DMS53 (cell line): ENCODE data around the gene GALNT18.

ENCODE experiments used
- DNase-seq: peaks from one replicate; lab custom pipeline; 2025; lab: John Stamatoyannopoulos, UW

Gene GALNT18

GRCh38 chr11:11621573-11622339, at the start of gene GALNT18:
TSS of gene GALNT18 (minus strand) at chr11:11622005.
- peak; percentile 98 for DNase-seq

GRCh38 chr11:11670574-11670973, 48.8 kb upstream of the GALNT18 start:
- DNase-seq = no peak

- no peak for DNase-seq
These were observed 47.5 kb upstream of the GALNT18 start for GRCh38 chr11:11669233-11669846.

- DNase-seq = no peak
These were observed 47.0 kb upstream of the GALNT18 start for GRCh38 chr11:11668781-11669180.

GRCh38 chr11:11668274-11668673, 46.5 kb upstream of the GALNT18 start:
- DNase-seq = no peak

GRCh38 chr11:11667056-11667455, 45.3 kb upstream of the GALNT18 start:
- DNase-seq = peak; percentile 26

- DNase-seq = no peak
These were observed 43.6 kb upstream of the GALNT18 start for GRCh38 chr11:11665407-11665806.

- no peak for DNase-seq
These were observed 42.1 kb upstream of the GALNT18 start for GRCh38 chr11:11663907-11664306.

GRCh38 chr11:11662578-11662977, 40.8 kb upstream of the GALNT18 start:
- DNase-seq = no peak

GRCh38 chr11:11661326-11662040, 39.7 kb upstream of the GALNT18 start:
- no peak for DNase-seq

GRCh38 chr11:11660363-11660740, 38.5 kb upstream of the GALNT18 start:
- DNase-seq = no peak

- DNase-seq = peak; percentile 34
These were observed 38.0 kb upstream of the GALNT18 start for GRCh38 chr11:11659567-11660362.

- no peak for DNase-seq
These were observed 35.6 kb upstream of the GALNT18 start for GRCh38 chr11:11657218-11657955.

GRCh38 chr11:11641581-11641980, 19.8 kb upstream of the GALNT18 start:
- DNase-seq = peak; percentile 52

- DNase-seq = no peak
These were observed 19.2 kb upstream of the GALNT18 start for GRCh38 chr11:11640996-11641395.

- DNase-seq = no peak
These were observed 18.3 kb upstream of the GALNT18 start for GRCh38 chr11:11640152-11640551.

GRCh38 chr11:11636671-11637070, 14.9 kb upstream of the GALNT18 start:
- DNase-seq = no peak

GRCh38 chr11:11635443-11635842, 13.6 kb upstream of the GALNT18 start:
- DNase-seq = peak; percentile 13

GRCh38 chr11:11629368-11629767, 7.6 kb upstream of the GALNT18 start:
- DNase-seq = no peak

- no peak for DNase-seq
These were observed 6.8 kb upstream of the GALNT18 start for GRCh38 chr11:11628651-11629050.

GRCh38 chr11:11626128-11626527, 4.3 kb upstream of the GALNT18 start:
- peak; percentile 7 for DNase-seq

- DNase-seq = no peak
These were observed 3.1 kb upstream of the GALNT18 start for GRCh38 chr11:11624926-11625325.
